GM21619 (cell line): ENCODE results near the gene MPPED2.

Source experiments
- ATAC-seq: cut with Tn5 transposase; IDR thresholded peaks from one replicate; pipeline ENCODE4 v1.9.1; 2021; ENCODE audit not compliant: unreplicated experiment

Gene MPPED2

GRCh38 chr11:30368394-30368793 is 217.8 kb downstream of the MPPED2 start:
- no peak for ATAC-seq

- no peak for ATAC-seq
These were observed 220.2 kb downstream of the MPPED2 start for GRCh38 chr11:30365793-30366517.

- ATAC-seq = no peak
These were observed 221.2 kb downstream of the MPPED2 start for GRCh38 chr11:30364837-30365482.

GRCh38 chr11:30364139-30364836 is 221.9 kb downstream of the MPPED2 start:
- no peak for ATAC-seq

- no peak for ATAC-seq
These were observed 225.4 kb downstream of the MPPED2 start for GRCh38 chr11:30360741-30361140.
